Pancreas (tissue), 10 donors: ENCODE measurements around the gene METTL5. TPM values are rescaled to one million over a fixed set of nuclear protein-coding genes. Genes with fewer than 3 reads are reported as not detected.
"Not testable (repeated sequence)": the region's sequence is repeated elsewhere in the genome, so short reads cannot be mapped to it uniquely, and the experiment has no call there.

Experiments
- ATAC-seq, 4 donors: fragments of 200-7000 bp; cut with Tn5 transposase; one replicate each; pipeline versions ENCODE4 v1.8.0 to v1.9.1; 2020; ENCODE audit warnings: mild to moderate bottlenecking in 4 of 4, moderate library complexity in 4 of 4
- DNase-seq, 6 donors: peaks; one replicate each; pipeline ENCODE4 v3.0.0-alpha.2; 2020
- FAIRE-seq: peaks from 2 replicates; lab custom pipeline; 2012; peaks lifted over from hg19 to GRCh38; lab: Jason Lieb, UNC
- H3K27ac ChIP-seq, 4 donors: fragments of 200-600 bp; sonication (generic); 1 replicate in 3 of 4; 2 replicates in 1 of 4; pipeline versions ENCODE4 v1.5.0 to v1.8.0; 2020
- H3K27me3 ChIP-seq, 4 donors: fragments of 200-600 bp; one replicate each; pipeline ENCODE4 v1.8.0; 2021
- H3K36me3 ChIP-seq, 3 donors: fragments of 200-600 bp; sonication (generic) in 1 of 3; one replicate each; pipeline versions ENCODE4 v1.5.0 to v1.8.0; 2020 to 2021
- H3K4me1 ChIP-seq, 3 donors: fragments of 200-600 bp; one replicate each; pipeline ENCODE4 v1.8.0; 2021
- H3K4me3 ChIP-seq, 4 donors: fragments of 200-600 bp; sonication (generic) in 2 of 4; one replicate each; pipeline versions ENCODE4 v1.5.0 to v1.8.0; 2020 to 2021
- H3K9me3 ChIP-seq, 4 donors: fragments of 200-600 bp; one replicate each; pipeline ENCODE4 v1.8.0; 2021
- CTCF ChIP-seq, 4 donors: fragments of 200-600 bp; sonication (generic) in 3 of 4; IDR thresholded peaks; one replicate each; pipeline versions ENCODE4 v1.5.0 to v1.8.0; 2021; ENCODE audit warnings: antibody characterized with exemption in 4 of 4
- WGBS, 2 donors: extraction: QIAGEN DNeasy Blood & Tissue Kit; methylation state at CpG; one replicate each; pipeline ENCODE4 v1.1.7; 2013; 5-methylcytosine and 5-hydroxymethylcytosine counted together
- intact Hi-C, 3 donors: fragments of 100-400 bp; cut with DNase I; formaldehyde crosslinking; loops; one replicate each; pipeline versions ENCODE4 v1.11.1 to v1.14.2; 2022
- polyA plus RNA-seq, 2 donors: library from polyadenylated mRNA; stranded (reverse); fragments of 200-250 nt; gene quantifications; one replicate each; pipeline ENCODE4 v1.2.3, GENCODE V29; 2013
- total RNA-seq, 6 donors: library from RNA; stranded (reverse); fragmentation: NEBNext Ultra II Directional in 4 of 6; extraction: Animal tissue kit (Norgen Biotek cat#: 25700) in 4 of 6; gene quantifications; one replicate each; pipeline versions ENCODE4 v1.2.1 to v1.2.4, GENCODE V29; 2021 to 2023
- donor health status: healthy with polysubstance abuse.
- donor health status: DM: no; HTN: no; CAD: no; lungs with moderate emphysema.
- donor health status: DM: no; HTN: no; CAD: no.
- donor health status: control.
- donor health status: control.
- donor health status: Bipolar disorder and iron deficiency.
- donor health status: DM: yes; HTN: yes; CAD: no.
- donor health status: DM: no; HTN: no; CAD: no.
- donor health status: DM: no; HTN: no; CAD: no.
- donor health status: DM: yes; HTN: yes; CAD: no.

The METTL5 gene
- total RNA-seq = 10 to 100 TPM; 29.7 to 35.6 (median 32.9) TPM
- polyA plus RNA-seq = 10 to 100 TPM; 36.3 to 41.3 TPM

DNA sequence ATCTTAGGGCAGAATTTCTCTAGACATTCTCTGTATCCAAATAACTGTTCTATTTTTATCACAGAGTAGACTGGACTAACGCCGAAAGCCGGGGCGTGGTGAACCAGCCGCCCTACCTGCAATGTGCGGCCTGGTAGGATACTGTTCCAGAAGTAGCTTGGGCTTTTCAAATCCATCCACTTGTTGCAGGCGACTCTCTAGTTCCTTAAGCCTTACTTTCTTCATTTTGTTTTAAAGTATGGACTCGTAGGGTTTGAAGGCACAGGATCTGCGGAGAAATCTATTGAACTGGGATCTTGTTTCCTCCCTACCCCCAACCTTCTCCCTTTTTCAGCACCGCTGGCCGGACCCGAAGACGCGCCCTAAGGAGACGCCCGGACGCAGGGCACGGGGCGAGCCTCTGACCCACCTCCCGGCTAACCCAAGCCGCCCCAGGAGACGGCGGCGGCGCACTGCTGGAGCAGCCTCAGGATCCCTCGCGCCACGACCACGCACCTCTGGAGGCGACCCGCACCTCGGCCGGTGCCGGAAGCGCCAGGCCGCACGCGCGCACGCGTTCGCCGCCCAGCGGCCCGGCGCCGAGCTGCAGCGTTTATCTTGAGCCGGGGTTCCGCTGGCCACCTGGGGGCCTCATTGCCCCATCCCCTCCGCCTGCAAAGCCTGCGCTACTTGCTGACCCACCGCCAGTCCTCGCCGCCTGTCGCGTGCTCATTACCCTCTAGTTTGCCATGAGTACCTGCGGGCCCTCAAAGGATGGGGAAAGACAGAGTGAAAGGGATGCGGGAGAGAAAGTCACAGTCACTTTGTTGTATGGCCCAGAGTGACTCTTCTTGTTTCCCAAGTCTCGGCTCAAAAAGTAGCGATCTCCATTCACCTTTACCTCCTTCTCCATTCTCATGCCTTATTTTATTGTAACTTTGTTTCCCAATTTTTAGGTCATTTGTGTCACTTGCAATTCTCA, at the start of gene METTL5:
METTL5 (minus strand) TSS at position 533 of the 961 bp plus-strand sequence; CDS start at position 225, 308 bp downstream.
- no peak for FAIRE-seq
- no peaks in the 10 kb centered on the region for H3K9me3 ChIP-seq
- intact Hi-C loops = loop anchor here in 1 of 3 donors (5.0 kb wide), 1 partner anchor 103 kb away; no protein-coding TSS in a partner anchor
- H3K4me1 ChIP-seq = peaks cover 7 to 31% (median 16%) of the 10 kb centered on the region in 3 donors
- peak; percentile 78 to 94 (median 88) for TF ChIP-seq CTCF (IDR thresholded peaks at IDR 0.05)
- WGBS, 2 donors = 1 to 2% methylated on average over 59 to 61 of the region's 61 CpGs
- peak within 1 kb of the TSS; percentile 35 to 78 (median 60) for H3K27ac ChIP-seq
- H3K27me3 ChIP-seq = no peaks in the 10 kb centered on the region
- ATAC-seq = peak; percentile 78 to 88 (median 84)
- no peaks in the 10 kb centered on the region for H3K36me3 ChIP-seq
- peak within 1 kb of the TSS; percentile 69 to 88 (median 71) for H3K4me3 ChIP-seq
- peak; percentile 69 to 93 (median 82) for DNase-seq

DNA sequence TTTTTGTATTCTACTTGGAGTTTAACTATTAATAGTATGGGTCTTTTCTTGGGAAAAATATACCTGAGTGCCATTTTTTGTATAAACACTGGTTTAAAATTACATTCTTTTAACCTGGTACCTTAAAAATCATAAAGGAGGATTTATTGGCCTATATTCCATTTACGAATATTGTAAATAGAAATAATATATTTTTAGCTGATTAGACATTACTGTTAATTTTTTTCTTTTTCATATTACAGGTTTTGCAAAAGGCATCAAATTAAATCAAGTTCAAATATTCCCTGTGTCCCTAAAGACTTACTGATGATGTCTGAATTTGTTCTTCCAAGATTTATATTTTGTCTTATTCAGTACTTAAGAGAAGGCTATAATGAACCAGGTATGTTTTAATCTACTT, 47.3 kb upstream of the METTL5 start:
- WGBS, 2 donors = 88 to 89% methylated on average over 1 of the region's 1 CpG
- FAIRE-seq = peak; percentile 66

DNA sequence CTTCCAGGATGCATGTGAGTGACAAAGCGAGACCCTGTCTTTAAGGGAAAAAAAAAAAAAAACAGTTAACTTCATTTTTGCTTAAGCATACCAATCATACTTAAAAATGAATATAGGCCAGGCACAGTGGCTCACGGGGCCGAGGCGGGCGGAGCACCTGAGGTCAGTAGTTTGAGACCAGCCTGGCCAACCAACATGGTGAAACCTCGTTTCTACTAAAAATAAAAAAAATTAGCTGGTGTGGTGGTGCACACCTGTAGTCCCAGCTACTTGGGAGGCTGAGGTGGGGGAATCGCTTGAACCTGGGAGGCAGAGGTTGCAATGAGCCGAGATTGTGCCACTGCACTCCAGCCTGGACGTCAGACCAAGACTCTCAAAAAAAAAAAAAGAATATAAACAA, 46.7 kb upstream of the METTL5 start:
- WGBS, 2 donors = 85 to 87% methylated on average over 9 of the region's 9 CpGs
- intact Hi-C loops, DNase-seq, ATAC-seq, H3K4me1 ChIP-seq, H3K4me3 ChIP-seq, H3K36me3 ChIP-seq, H3K27me3 ChIP-seq, FAIRE-seq, H3K27ac ChIP-seq, H3K9me3 ChIP-seq: not testable (repeated sequence)

More for the DNA sequence above, 47.3 kb upstream of the METTL5 start:
- Histone ChIP-seq H3K4me3 (no peak overlapping the region), H3K4me1 (peaks cover 0 to 5% (median 0%) of the 10 kb centered on the region in 3 donors), H3K27ac (no peak overlapping the region), H3K27me3 (no peaks in the 10 kb centered on the region), H3K9me3 (no peaks in the 10 kb centered on the region), H3K36me3 (peaks cover 0 to 4% (median 0%) of the 10 kb centered on the region in 3 donors)
- ATAC-seq (no peak), DNase-seq (no peak)
- intact Hi-C loops = no loop called here
- no peak for TF ChIP-seq CTCF (IDR thresholded peaks at IDR 0.05)

- H3K27me3 ChIP-seq = no peaks in the 10 kb centered on the region
- no peaks in the 10 kb centered on the region for H3K36me3 ChIP-seq
- TF ChIP-seq CTCF (IDR thresholded peaks at IDR 0.05) = no peak
- no peak overlapping the region for H3K27ac ChIP-seq
- H3K9me3 ChIP-seq = no peaks in the 10 kb centered on the region
- FAIRE-seq (no peak), ATAC-seq (no peak), DNase-seq (no peak)
- H3K4me3 ChIP-seq = no peak overlapping the region
- intact Hi-C loops = no loop called here
- WGBS, 2 donors = 83 to 90% methylated on average over 7 of the region's 7 CpGs
- H3K4me1 ChIP-seq = peaks cover 0 to 5% (median 0%) of the 10 kb centered on the region in 3 donors
These were observed 44.2 kb upstream of the METTL5 start for GRCh38 chr2:169868951-169869350.

DNA sequence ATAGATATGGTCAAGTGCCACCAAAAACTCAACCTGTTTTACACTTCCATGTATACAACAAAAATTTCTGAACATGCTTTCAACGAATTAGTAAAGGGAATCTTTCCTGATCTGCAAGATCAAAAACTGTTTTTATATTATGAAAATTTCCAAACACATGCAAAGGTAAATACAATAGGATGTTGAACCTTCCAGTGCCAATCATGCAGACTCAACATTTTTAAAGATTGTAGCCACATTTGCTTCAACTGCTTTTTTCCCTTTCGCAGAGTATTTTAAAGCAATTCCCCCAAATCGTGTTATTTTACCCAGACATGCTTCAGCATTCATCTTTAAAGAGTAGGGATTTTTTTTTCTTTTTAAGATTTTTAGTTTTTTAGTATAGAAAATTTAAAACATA, 42.9 kb upstream of the METTL5 start:
- WGBS, 2 donors = 85 to 90% methylated on average over 3 of the region's 3 CpGs
- FAIRE-seq = no peak

GRCh38 chr2:169866230-169866629, 41.5 kb upstream of the METTL5 start:
- H3K9me3 ChIP-seq, intact Hi-C loops, ATAC-seq, DNase-seq, H3K36me3 ChIP-seq, FAIRE-seq, H3K27me3 ChIP-seq, H3K27ac ChIP-seq, H3K4me3 ChIP-seq: not testable (repeated sequence)
- WGBS, 2 donors = 96% methylated on average over 6 of the region's 6 CpGs
- H3K4me1 ChIP-seq = peaks cover 0 to 12% (median 0%) of the 10 kb centered on the region in 3 donors

More for the DNA sequence above, 42.9 kb upstream of the METTL5 start:
- Histone ChIP-seq H3K4me1 (peaks cover 0 to 4% (median 0%) of the 10 kb centered on the region in 3 donors), H3K27me3 (no peaks in the 10 kb centered on the region), H3K4me3 (no peak overlapping the region), H3K9me3 (no peaks in the 10 kb centered on the region), H3K36me3 (no peaks in the 10 kb centered on the region), H3K27ac (no peak overlapping the region)
- TF ChIP-seq CTCF (IDR thresholded peaks at IDR 0.05) = no peak
- ATAC-seq (no peak), DNase-seq (no peak)
- intact Hi-C loops = no loop called here
